Fibroblast of pulmonary artery (primary cell): ENCODE data around the gene PIN4.
"Not testable (repeated sequence)": the region's sequence is repeated elsewhere in the genome, so short reads cannot be mapped to it uniquely, and the experiment has no call there.

Experiments used
- DNase-seq: peaks from one replicate; pipeline ENCODE4 v3.0.0-alpha.2; 2010; ENCODE audit warnings: low read depth
- H3K4me3 ChIP-seq: replicated peaks from 2 replicates; pipeline ENCODE4 v1.5.1; 2011; ENCODE audit warnings: low read depth, mild to moderate bottlenecking, control low read depth, low read length, moderate library complexity
- CTCF ChIP-seq: IDR thresholded peaks from 2 replicates; pipeline ENCODE4 v1.5.1; 2011; ENCODE audit warnings: mild to moderate bottlenecking, control low read depth, low read length, inconsistent platforms; ENCODE audit errors: missing control alignments

PIN4 gene

GRCh38 chrX:72165551-72165950 lies 16.0 kb upstream of the PIN4 start:
- DNase-seq: no peak
- no peak overlapping the region for H3K4me3 ChIP-seq
- no peak for TF ChIP-seq CTCF

- no peak for DNase-seq
- no peak overlapping the region for H3K4me3 ChIP-seq
- TF ChIP-seq CTCF: no peak
Observed at GRCh38 chrX:72169008-72169728, 12.4 kb upstream of the PIN4 start.

- not testable (repeated sequence) for H3K4me3 ChIP-seq, DNase-seq
Observed at GRCh38 chrX:72176289-72176688, 5.3 kb upstream of the PIN4 start.

- no peak for DNase-seq
- H3K4me3 ChIP-seq: no peak overlapping the region
- no peak for TF ChIP-seq CTCF
Observed at GRCh38 chrX:72176981-72177380, 4.6 kb upstream of the PIN4 start.

GRCh38 chrX:72180539-72180938 lies 1.0 kb upstream of the PIN4 start:
- DNase-seq: no peak
- no peak for TF ChIP-seq CTCF
- H3K4me3 ChIP-seq: peak overlapping the region; percentile 88

- DNase-seq: no peak
- TF ChIP-seq CTCF: no peak
- peak overlapping the region; percentile 88 for H3K4me3 ChIP-seq
Observed at GRCh38 chrX:72182924-72183323, 1.4 kb downstream of the PIN4 start.

GRCh38 chrX:72201836-72202536 lies 20.4 kb downstream of the PIN4 start:
- TF ChIP-seq CTCF: no peak
- no peak overlapping the region for H3K4me3 ChIP-seq
- DNase-seq: peak; percentile 79
